C4-2B (cell line): Measurements from ENCODE around the gene SLC38A3.

Source experiments
- H3K27ac ChIP-seq: fragments of 450-650 bp; 2 replicates; pipeline ENCODE4 v1.5.1; 2017
- CTCF ChIP-seq: fragments of 450-650 bp; conservative IDR thresholded peaks from 2 replicates; pipeline ENCODE4 v1.5.1; 2017; ENCODE audit warnings: mild to moderate bottlenecking
- ZFX ChIP-seq: fragments of 450-650 bp; IDR thresholded peaks from 2 replicates; pipeline ENCODE4 v1.6.1; 2017

Gene SLC38A3

DNA sequence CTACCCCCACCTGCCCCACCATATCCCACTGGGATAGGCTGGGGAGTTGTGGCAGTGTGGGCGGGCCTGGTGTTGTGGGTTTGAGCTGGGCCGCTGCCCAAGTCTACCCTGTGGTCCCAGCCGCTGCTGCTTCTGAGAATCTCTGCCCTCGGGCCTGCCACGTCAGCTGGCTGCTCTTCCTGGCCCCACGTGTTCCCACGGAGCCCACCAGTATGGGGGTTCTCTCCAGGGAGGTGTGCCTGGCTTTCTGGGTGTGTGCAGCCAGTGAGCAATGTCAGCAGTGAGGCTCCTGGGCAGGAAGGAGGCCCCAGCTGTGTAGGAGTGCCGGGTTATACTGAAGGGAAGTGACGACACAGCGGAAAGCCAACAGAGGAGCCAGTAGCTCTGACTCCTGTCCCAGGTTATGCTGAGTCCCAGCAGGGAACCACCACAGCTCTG is 41.5 kb downstream of the SLC38A3 start:
- TF ChIP-seq CTCF: peak; percentile 80
- no peak for TF ChIP-seq ZFX

DNA sequence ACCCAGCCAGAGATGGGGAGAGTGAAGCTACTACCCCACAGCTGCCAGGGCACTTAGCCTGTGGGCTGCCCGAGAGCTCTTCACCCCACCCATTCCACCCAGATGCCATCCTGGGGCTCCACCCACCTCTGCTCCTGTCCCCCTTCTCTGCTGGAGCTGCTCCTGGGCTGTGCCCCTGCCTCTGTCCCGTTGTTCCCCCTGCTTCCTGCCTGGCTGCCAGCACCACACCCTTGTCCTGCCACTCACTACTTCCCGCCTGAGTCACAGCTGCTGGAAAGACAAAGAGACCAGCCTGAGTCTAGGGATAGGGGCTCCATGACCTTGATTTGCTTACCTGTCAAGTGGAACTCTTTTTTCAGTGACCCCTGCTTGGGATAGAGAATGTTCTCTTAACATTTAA is 43.3 kb downstream of the SLC38A3 start:
- TF ChIP-seq CTCF (no peak), ZFX (no peak)
- no peak overlapping the region for H3K27ac ChIP-seq

More for the DNA sequence above, 41.5 kb downstream of the SLC38A3 start:
- peak overlapping the region; percentile 6; the same call in 1 of the 2 replicates for H3K27ac ChIP-seq

DNA sequence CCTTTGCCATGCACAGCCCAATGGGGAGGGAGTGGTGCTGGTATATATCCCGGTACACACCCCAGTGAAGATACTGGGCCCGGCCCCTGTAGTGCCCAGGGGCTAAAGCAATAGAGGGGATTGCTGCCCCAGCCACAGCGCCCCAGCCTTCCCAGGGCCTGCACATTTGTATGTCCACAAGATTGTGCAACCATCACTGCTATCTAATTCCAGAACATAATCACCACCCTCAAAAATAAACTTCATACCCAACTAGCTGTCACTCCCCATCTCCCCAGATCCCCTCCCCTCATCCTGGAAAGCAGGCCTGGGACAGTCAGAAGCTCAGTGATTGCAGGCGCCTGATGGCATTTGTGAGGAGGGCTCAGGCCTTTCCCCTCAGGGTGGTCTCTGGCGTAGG is 44.4 kb downstream of the SLC38A3 start:
- no peak overlapping the region for H3K27ac ChIP-seq
- no peak for TF ChIP-seq ZFX

- no peak overlapping the region for H3K27ac ChIP-seq
- TF ChIP-seq ZFX (no peak), CTCF (no peak)
Observed at GRCh38 chr3:50250514-50250913, 45.4 kb downstream of the SLC38A3 start.

DNA sequence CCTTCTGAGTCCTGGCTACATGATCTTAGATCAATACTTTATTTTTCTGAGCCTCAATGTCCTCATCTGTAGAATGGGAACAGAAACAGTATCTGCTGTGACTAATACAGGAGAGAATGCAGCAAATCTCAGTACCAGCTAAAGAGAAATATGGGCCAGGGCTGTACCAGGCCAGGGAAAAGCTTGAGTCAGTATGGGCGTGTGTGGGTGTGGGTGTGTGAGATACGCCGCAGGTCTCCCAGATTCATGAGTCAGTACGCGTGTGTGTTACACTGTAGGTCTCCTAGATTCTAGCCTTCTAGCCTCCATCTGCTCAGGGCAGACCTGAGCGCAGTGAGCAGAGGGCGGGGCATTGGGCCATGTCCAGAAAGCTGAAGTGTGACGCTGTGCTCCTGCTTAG is 46.1 kb downstream of the SLC38A3 start:
- H3K27ac ChIP-seq: no peak overlapping the region
- no peak for TF ChIP-seq ZFX
- no peak for TF ChIP-seq CTCF

GRCh38 chr3:50254577-50255250 is 49.6 kb downstream of the SLC38A3 start:
- TF ChIP-seq ZFX (no peak), CTCF (no peak)
- H3K27ac ChIP-seq: no peak overlapping the region

- no peak for TF ChIP-seq ZFX
- no peak for TF ChIP-seq CTCF
- no peak overlapping the region for H3K27ac ChIP-seq
Observed at GRCh38 chr3:50255251-50255615, 50.2 kb downstream of the SLC38A3 start.
